Kasumi-1 (cell line): ENCODE results near the gene GLT1D1.

Source experiments
- DNase-seq, 2 experiments: peaks; one replicate each; lab custom pipeline; 2025; lab: John Stamatoyannopoulos, UW

Gene GLT1D1

GRCh38 chr12:128856035-128856790 is 2.9 kb downstream of the GLT1D1 start:
- DNase-seq = no peak

GRCh38 chr12:128856791-128857078 is 3.5 kb downstream of the GLT1D1 start:
- no peak for DNase-seq

- no peak for DNase-seq
Observed at GRCh38 chr12:128857133-128857763, 4.0 kb downstream of the GLT1D1 start.

- DNase-seq = no peak
Observed at GRCh38 chr12:128859311-128859710, 6.0 kb downstream of the GLT1D1 start.

- DNase-seq = no peak
Observed at GRCh38 chr12:128861226-128862016, 8.1 kb downstream of the GLT1D1 start.

GRCh38 chr12:128863957-128864356 is 10.7 kb downstream of the GLT1D1 start:
- DNase-seq = no peak

GRCh38 chr12:128864516-128865186 is 11.4 kb downstream of the GLT1D1 start:
- DNase-seq = no peak

- DNase-seq = no peak
Observed at GRCh38 chr12:128867466-128867865, 14.2 kb downstream of the GLT1D1 start.

- DNase-seq = no peak
Observed at GRCh38 chr12:128871516-128871892, 18.2 kb downstream of the GLT1D1 start.

GRCh38 chr12:128872303-128872702 is 19.0 kb downstream of the GLT1D1 start:
- DNase-seq = no peak

- no peak for DNase-seq
Observed at GRCh38 chr12:128876559-128876958, 23.3 kb downstream of the GLT1D1 start.

GRCh38 chr12:128879898-128880764 is 26.9 kb downstream of the GLT1D1 start:
- no peak for DNase-seq

GRCh38 chr12:128891856-128892255 is 38.6 kb downstream of the GLT1D1 start:
- no peak for DNase-seq

GRCh38 chr12:128903236-128903635 is 50.0 kb downstream of the GLT1D1 start:
- DNase-seq = no peak

- DNase-seq = no peak
Observed at GRCh38 chr12:128905003-128905544, 51.8 kb downstream of the GLT1D1 start.

- DNase-seq = no peak
Observed at GRCh38 chr12:128906485-128907137, 53.3 kb downstream of the GLT1D1 start.

GRCh38 chr12:128908254-128908653 is 55.0 kb downstream of the GLT1D1 start:
- DNase-seq = no peak

GRCh38 chr12:128909653-128910052 is 56.4 kb downstream of the GLT1D1 start:
- no peak for DNase-seq

- DNase-seq = no peak
Observed at GRCh38 chr12:128910629-128911028, 57.4 kb downstream of the GLT1D1 start.

- no peak for DNase-seq
Observed at GRCh38 chr12:128911861-128912260, 58.6 kb downstream of the GLT1D1 start.
